AG08395 (cell line): ENCODE results near the gene MLXIPL.
"Not testable (repeated sequence)": the region's sequence is repeated elsewhere in the genome, so short reads cannot be mapped to it uniquely, and the experiment has no call there.

Experiments used
- DNase-seq: peaks from one replicate; pipeline ENCODE4 v3.0.0; 2012; ENCODE audit warnings: mixed read lengths, low spot score

MLXIPL gene

GRCh38 chr7:73555411-73555982 is 68.8 kb downstream of the MLXIPL start:
- DNase-seq = peak; percentile 53

GRCh38 chr7:73550093-73550492 is 74.2 kb downstream of the MLXIPL start:
- DNase-seq = not testable (repeated sequence)

- DNase-seq = no peak
Measured at GRCh38 chr7:73549176-73549575, 75.1 kb downstream of the MLXIPL start.

GRCh38 chr7:73547841-73548240 is 76.5 kb downstream of the MLXIPL start:
- DNase-seq = no peak

GRCh38 chr7:73544678-73545077 is 79.6 kb downstream of the MLXIPL start:
- DNase-seq = no peak
